KOPT-K1 (cell line): ENCODE results near the gene INTS6L.
"Not testable (repeated sequence)": the region's sequence is repeated elsewhere in the genome, so short reads cannot be mapped to it uniquely, and the experiment has no call there.

ENCODE experiments used
- H3K27ac ChIP-seq: fragments of 200-600 bp; sonication (generic); 2 replicates; pipeline ENCODE4 v1.5.1; 2016; ENCODE audit warnings: antibody characterized with exemption, mild to moderate bottlenecking, low read depth, low read length; ENCODE audit not compliant: poor library complexity, severe bottlenecking
- H3K36me3 ChIP-seq: fragments of 200-600 bp; sonication (generic); 2 replicates; pipeline ENCODE4 v1.5.1; 2017; ENCODE audit warnings: antibody characterized with exemption, mild to moderate bottlenecking, low read length, moderate library complexity; ENCODE audit not compliant: insufficient read depth
- H3K9me3 ChIP-seq: fragments of 200-600 bp; sonication (generic); 2 replicates; pipeline ENCODE4 v1.5.1; 2017; ENCODE audit warnings: antibody characterized with exemption, low read length, mild to moderate bottlenecking; ENCODE audit not compliant: insufficient read depth, poor library complexity, severe bottlenecking

The INTS6L gene

GRCh38 chrX:135543172-135543571, 22.7 kb downstream of the INTS6L start:
- peaks cover 15% of the 10 kb centered on the region for H3K36me3 ChIP-seq
- no peak overlapping the region for H3K27ac ChIP-seq
- no peaks in the 10 kb centered on the region for H3K9me3 ChIP-seq

- H3K27ac ChIP-seq, result no peak overlapping the region
- H3K36me3 ChIP-seq, result peaks cover 15% of the 10 kb centered on the region
- no peaks in the 10 kb centered on the region for H3K9me3 ChIP-seq
Observed at GRCh38 chrX:135543924-135544323, 23.5 kb downstream of the INTS6L start.

- H3K27ac ChIP-seq, result no peak overlapping the region
Observed at GRCh38 chrX:135544338-135544948, 24.0 kb downstream of the INTS6L start.

GRCh38 chrX:135547767-135548166, 27.3 kb downstream of the INTS6L start:
- no peaks in the 10 kb centered on the region for H3K9me3 ChIP-seq
- H3K36me3 ChIP-seq, result peaks cover 48% of the 10 kb centered on the region
- H3K27ac ChIP-seq, result no peak overlapping the region

More at GRCh38 chrX:135544338-135544948, 24.0 kb downstream of the INTS6L start:
- no peaks in the 10 kb centered on the region for H3K9me3 ChIP-seq
- peaks cover 18% of the 10 kb centered on the region for H3K36me3 ChIP-seq

GRCh38 chrX:135549519-135549918, 29.1 kb downstream of the INTS6L start:
- Histone ChIP-seq H3K27ac (no peak overlapping the region), H3K9me3 (no peaks in the 10 kb centered on the region), H3K36me3 (peaks cover 48% of the 10 kb centered on the region)

- Histone ChIP-seq H3K9me3 (no peaks in the 10 kb centered on the region), H3K36me3 (peaks cover 28% of the 10 kb centered on the region), H3K27ac (no peak overlapping the region)
Observed at GRCh38 chrX:135556055-135556454, 35.6 kb downstream of the INTS6L start.

GRCh38 chrX:135557344-135557743, 36.9 kb downstream of the INTS6L start:
- H3K27ac ChIP-seq, result no peak overlapping the region
- H3K9me3 ChIP-seq, result no peaks in the 10 kb centered on the region
- H3K36me3 ChIP-seq, result peaks cover 15% of the 10 kb centered on the region

- Histone ChIP-seq H3K27ac (no peak overlapping the region), H3K9me3 (no peaks in the 10 kb centered on the region), H3K36me3 (peaks cover 39% of the 10 kb centered on the region)
Observed at GRCh38 chrX:135572436-135572835, 52.0 kb downstream of the INTS6L start.

GRCh38 chrX:135581496-135581895, 61.0 kb downstream of the INTS6L start:
- Histone ChIP-seq H3K9me3 (no peaks in the 10 kb centered on the region), H3K27ac (no peak overlapping the region), H3K36me3 (peaks cover 43% of the 10 kb centered on the region)

GRCh38 chrX:135585153-135585552, 64.7 kb downstream of the INTS6L start:
- Histone ChIP-seq H3K36me3 (peaks cover 11% of the 10 kb centered on the region; the same call in 1 of the 2 replicates), H3K27ac (no peak overlapping the region), H3K9me3 (no peaks in the 10 kb centered on the region)

- no peaks in the 10 kb centered on the region for H3K9me3 ChIP-seq
- no peak overlapping the region for H3K27ac ChIP-seq
Observed at GRCh38 chrX:135591871-135592270, 71.4 kb downstream of the INTS6L start.

GRCh38 chrX:135594049-135594448, 73.6 kb downstream of the INTS6L start:
- H3K27ac ChIP-seq, H3K36me3 ChIP-seq, H3K9me3 ChIP-seq: not testable (repeated sequence)

More at GRCh38 chrX:135591871-135592270, 71.4 kb downstream of the INTS6L start:
- H3K36me3 ChIP-seq, result no peaks in the 10 kb centered on the region

- H3K9me3 ChIP-seq, H3K36me3 ChIP-seq, H3K27ac ChIP-seq: not testable (repeated sequence)
Observed at GRCh38 chrX:135594453-135594852, 74.0 kb downstream of the INTS6L start.

GRCh38 chrX:135595543-135595942, 75.1 kb downstream of the INTS6L start:
- Histone ChIP-seq H3K36me3 (no peaks in the 10 kb centered on the region), H3K27ac (no peak overlapping the region), H3K9me3 (no peaks in the 10 kb centered on the region)

GRCh38 chrX:135596495-135596894, 76.0 kb downstream of the INTS6L start:
- no peaks in the 10 kb centered on the region for H3K36me3 ChIP-seq
- no peaks in the 10 kb centered on the region for H3K9me3 ChIP-seq
- H3K27ac ChIP-seq, result no peak overlapping the region

GRCh38 chrX:135605906-135606305, 85.4 kb downstream of the INTS6L start:
- no peaks in the 10 kb centered on the region for H3K36me3 ChIP-seq
- H3K27ac ChIP-seq, result no peak overlapping the region
- H3K9me3 ChIP-seq, result no peaks in the 10 kb centered on the region
